ENCODE measurements around the gene GABRG3. TPM values are rescaled to one million over a fixed set of nuclear protein-coding genes. Genes with fewer than 3 reads are reported as not detected.

The GABRG3 gene
- total RNA-seq, 4 donors from 2014 or later, result 0.97 to 3.9 (median 3.6) TPM; not detected in 1

DNA sequence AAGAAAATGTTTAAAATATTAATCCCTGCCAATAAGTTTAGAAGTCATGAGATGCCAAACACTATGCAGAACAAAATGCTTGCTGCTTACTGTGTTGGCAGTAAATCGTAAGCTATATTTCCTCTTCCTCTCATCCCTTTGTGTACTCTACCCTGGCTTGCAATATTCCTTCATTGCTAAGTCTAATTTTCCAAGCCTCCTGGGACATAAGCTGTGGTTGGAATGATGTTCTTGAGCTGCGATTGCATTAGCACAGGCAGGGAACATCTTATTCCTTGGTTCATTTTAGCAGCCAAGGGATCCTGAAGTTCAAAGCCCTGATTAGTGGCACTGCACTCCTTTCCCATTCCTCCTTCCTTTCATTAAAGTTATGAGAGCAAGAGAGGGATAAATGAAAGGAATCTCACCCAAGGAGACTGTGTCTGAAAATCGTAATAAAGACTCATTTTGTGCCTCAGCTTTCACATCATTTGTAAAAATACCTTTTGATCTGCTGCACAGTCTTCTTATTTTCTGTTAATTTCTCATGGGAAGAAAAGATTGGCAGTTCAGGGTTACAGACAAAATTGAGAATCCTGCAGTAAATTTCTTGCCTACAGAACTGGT, 592.9 kb downstream of the GABRG3 start:
- Histone ChIP-seq H3K9me3 (no peaks in the 10 kb centered on the region), H3K4me3 (no peak overlapping the region), H3K27ac (no peak overlapping the region), H3K4me1 (no peaks in the 10 kb centered on the region), H3K36me3 (no peaks in the 10 kb centered on the region), H3K27me3 (no peaks in the 10 kb centered on the region)
- TF ChIP-seq, protein P1, sequence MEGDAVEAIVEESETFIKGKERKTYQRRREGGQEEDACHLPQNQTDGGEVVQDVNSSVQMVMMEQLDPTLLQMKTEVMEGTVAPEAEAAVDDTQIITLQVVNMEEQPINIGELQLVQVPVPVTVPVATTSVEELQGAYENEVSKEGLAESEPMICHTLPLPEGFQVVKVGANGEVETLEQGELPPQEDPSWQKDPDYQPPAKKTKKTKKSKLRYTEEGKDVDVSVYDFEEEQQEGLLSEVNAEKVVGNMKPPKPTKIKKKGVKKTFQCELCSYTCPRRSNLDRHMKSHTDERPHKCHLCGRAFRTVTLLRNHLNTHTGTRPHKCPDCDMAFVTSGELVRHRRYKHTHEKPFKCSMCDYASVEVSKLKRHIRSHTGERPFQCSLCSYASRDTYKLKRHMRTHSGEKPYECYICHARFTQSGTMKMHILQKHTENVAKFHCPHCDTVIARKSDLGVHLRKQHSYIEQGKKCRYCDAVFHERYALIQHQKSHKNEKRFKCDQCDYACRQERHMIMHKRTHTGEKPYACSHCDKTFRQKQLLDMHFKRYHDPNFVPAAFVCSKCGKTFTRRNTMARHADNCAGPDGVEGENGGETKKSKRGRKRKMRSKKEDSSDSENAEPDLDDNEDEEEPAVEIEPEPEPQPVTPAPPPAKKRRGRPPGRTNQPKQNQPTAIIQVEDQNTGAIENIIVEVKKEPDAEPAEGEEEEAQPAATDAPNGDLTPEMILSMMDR (IDR thresholded peaks at IDR 0.05), result no peak
- TF ChIP-seq POLR2A (IDR thresholded peaks at IDR 0.05) (no peak), EP300 (IDR thresholded peaks at IDR 0.05) (no peak), POLR2AphosphoS5 (IDR thresholded peaks at IDR 0.05) (no peak)
- 70% methylated on average over 3 of the region's 3 CpGs for WGBS
- DNase-seq (ENCODE audit: low spot score in 2 of 2), result no peak

DNA sequence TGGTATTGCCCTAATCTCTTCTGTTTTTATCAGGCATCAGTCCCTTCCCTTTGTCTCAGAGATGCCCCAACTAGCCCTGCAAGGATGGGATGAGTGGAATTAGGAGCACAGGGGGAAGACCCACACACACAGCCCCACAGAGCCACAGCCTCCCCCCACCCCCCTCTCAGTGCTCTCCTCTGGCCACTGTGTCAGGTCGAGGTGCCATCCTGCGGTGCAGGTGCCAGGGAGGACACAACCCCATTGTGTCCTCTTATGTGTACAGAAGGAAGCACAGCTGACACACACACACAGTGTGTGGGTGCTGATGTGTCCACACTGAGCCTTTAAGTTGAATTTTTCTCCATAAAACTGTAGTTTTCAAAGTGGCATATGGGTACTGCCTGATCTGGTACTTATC, 593.7 kb downstream of the GABRG3 start:
- Histone ChIP-seq H3K4me3 (no peak overlapping the region), H3K36me3 (no peaks in the 10 kb centered on the region), H3K9me3 (no peaks in the 10 kb centered on the region), H3K27ac (no peak overlapping the region), H3K27me3 (no peaks in the 10 kb centered on the region), H3K4me1 (no peaks in the 10 kb centered on the region)
- no CpG with 5 or more reads among the region's 2 CpGs for WGBS
- TF ChIP-seq POLR2A (IDR thresholded peaks at IDR 0.05), result no peak
- TF ChIP-seq, protein P1 (IDR thresholded peaks at IDR 0.05), result no peak
- no peak for TF ChIP-seq POLR2AphosphoS5 (IDR thresholded peaks at IDR 0.05)
- no peak for DNase-seq (ENCODE audit: low spot score in 2 of 2)

DNA sequence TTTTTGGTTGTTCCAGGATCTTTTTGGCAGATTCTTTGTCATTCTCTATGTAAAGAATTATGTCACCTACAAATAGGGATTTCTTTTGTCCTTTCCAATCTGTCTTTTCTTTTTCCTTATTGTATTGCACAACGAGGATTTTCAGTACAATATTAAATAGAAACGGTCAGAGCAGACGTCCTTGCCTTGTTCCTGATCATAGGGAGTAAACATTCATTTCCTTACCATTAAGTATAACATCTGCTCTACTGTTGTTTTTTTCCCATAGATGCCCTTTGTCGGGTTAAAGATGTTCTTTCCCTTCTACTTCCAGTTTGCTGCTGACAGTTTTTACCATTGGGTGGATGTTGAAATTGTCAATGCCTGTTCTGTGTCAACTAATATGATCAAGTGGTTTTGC, 599.8 kb downstream of the GABRG3 start:
- H3K4me3 ChIP-seq, result no peak overlapping the region
- H3K4me1 ChIP-seq, result no peaks in the 10 kb centered on the region
- DNase-seq (ENCODE audit: low spot score in 2 of 2), result no peak
- H3K9me3 ChIP-seq, result no peaks in the 10 kb centered on the region
- H3K36me3 ChIP-seq, result no peaks in the 10 kb centered on the region
- TF ChIP-seq EP300 (IDR thresholded peaks at IDR 0.05) (no peak), POLR2AphosphoS5 (IDR thresholded peaks at IDR 0.05) (no peak), POLR2A (IDR thresholded peaks at IDR 0.05) (no peak)
- TF ChIP-seq, protein P1 (IDR thresholded peaks at IDR 0.05), result no peak
- no peaks in the 10 kb centered on the region for H3K27me3 ChIP-seq
- no peak overlapping the region for H3K27ac ChIP-seq
- 57% methylated on average over 4 of the region's 4 CpGs for WGBS

DNA sequence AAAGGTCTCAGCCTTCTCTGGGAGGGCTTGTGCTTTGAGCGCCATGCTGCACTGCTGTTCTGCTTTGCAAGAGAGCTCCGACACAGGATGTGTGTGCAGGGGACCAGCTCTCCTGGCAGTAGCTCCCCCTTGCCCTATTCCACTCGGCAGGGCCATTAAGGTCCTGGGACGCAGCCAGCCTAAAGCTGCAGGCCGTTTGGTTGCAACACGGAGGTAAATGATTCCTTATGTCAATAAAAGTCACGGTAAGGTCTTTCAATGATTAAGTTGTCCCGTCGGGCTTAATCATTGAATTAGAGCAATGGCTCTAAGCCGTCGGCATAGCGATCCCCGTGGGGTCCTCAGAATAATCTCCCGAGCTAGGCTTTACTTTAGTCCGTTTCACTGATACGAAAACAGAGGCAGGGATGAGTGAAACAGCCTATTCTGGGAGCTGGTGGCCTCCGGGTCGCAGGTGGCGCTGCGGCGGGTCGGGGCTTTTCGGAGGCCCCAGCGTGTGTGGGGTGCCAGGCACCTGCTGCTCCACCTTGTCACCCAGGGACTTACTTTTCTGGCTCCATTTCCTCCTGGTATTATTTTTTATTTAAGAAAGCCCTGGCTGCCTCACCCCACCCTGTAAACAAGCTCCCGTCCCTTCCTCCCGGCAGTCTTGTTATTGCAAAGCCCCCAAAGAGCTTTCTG, 603.0 kb downstream of the GABRG3 start:
- TF ChIP-seq POLR2A (IDR thresholded peaks at IDR 0.05), result no peak
- TF ChIP-seq POLR2AphosphoS5 (IDR thresholded peaks at IDR 0.05), result no peak
- no peak for TF ChIP-seq EP300 (IDR thresholded peaks at IDR 0.05)
- TF ChIP-seq, protein P1 (IDR thresholded peaks at IDR 0.05), result no peak
- H3K27ac ChIP-seq, result no peak overlapping the region
- 86% methylated on average over 24 of the region's 26 CpGs for WGBS
- DNase-seq (ENCODE audit: low spot score in 2 of 2), result no peak
- H3K27me3 ChIP-seq, result no peaks in the 10 kb centered on the region
- no peaks in the 10 kb centered on the region for H3K9me3 ChIP-seq
- no peaks in the 10 kb centered on the region for H3K36me3 ChIP-seq
- H3K4me1 ChIP-seq, result no peaks in the 10 kb centered on the region
- no peak overlapping the region for H3K4me3 ChIP-seq

DNA sequence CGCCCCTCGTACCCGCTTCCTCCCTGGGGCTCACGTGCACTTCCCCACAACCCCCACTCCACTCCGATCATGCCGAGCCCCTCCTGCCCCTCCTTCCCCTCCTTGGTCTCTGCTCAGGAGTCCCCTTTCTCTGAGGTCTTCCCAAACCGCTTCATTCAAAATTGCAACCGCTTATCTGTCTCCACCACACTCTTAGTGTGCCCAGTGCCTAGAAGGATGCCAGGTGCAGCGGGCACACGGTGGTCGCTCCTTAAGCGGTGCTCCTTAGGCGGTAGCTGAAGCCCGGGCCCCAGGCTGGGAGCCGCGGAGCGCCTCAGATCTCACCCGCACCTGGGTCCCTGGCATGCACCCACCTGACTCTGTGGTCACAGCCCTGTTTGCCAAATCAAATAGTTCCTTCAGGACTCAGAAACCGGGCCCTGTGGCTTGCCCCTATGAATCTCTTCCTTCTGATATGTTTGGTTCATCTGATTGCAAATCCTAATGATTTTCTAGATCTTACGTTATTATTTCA, 603.6 kb downstream of the GABRG3 start:
- no peaks in the 10 kb centered on the region for H3K4me1 ChIP-seq
- H3K4me3 ChIP-seq, result no peak overlapping the region
- no peak for DNase-seq (ENCODE audit: low spot score in 2 of 2)
- no peak for TF ChIP-seq POLR2AphosphoS5 (IDR thresholded peaks at IDR 0.05)
- TF ChIP-seq, protein P1 (IDR thresholded peaks at IDR 0.05), result no peak
- TF ChIP-seq POLR2A (IDR thresholded peaks at IDR 0.05), result no peak
- TF ChIP-seq EP300 (IDR thresholded peaks at IDR 0.05), result no peak
- H3K9me3 ChIP-seq, result no peaks in the 10 kb centered on the region
- H3K27ac ChIP-seq, result no peak overlapping the region
- H3K36me3 ChIP-seq, result no peaks in the 10 kb centered on the region
- WGBS, result 87% methylated on average over 20 of the region's 20 CpGs
- H3K27me3 ChIP-seq, result no peaks in the 10 kb centered on the region
